ENCODE measurements around the gene LRRC2.
"Not testable (repeated sequence)": the region's sequence is repeated elsewhere in the genome, so short reads cannot be mapped to it uniquely, and the experiment has no call there.

LRRC2 gene

DNA sequence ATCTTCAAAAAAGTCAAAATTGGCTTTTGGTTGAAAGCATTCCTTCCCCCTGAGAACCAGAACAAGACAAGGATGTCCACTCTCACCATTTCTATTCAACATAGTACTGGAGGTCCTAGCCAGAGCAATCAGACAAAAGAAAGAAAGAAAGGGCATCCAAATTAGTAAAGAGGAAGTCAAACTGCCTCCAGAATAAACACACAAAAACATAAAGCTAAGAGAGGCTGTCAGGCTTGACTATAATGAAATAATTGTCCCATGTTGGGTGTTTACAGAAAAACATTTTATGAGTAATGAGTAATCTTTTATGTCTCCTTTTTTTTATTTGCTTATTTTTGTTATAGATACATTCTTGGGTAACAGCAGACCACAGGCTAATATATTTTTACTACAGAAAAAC, 27.9 kb upstream of the LRRC2 start:
- no peaks in the 10 kb centered on the region for H3K9me2 ChIP-seq (replicated peaks; ENCODE audit: low read depth, low read length)
- TF ChIP-seq EZH2phosphoT487 (IDR thresholded peaks at IDR 0.05; ENCODE audit: borderline replicate concordance) = no peak
- H3K79me2 ChIP-seq (ENCODE audit: insufficient read depth, low read length) = no peaks in the 10 kb centered on the region
- H3K27me3 ChIP-seq (ENCODE audit: insufficient read depth, low read length, poor library complexity, severe bottlenecking) = no peaks in the 10 kb centered on the region
- no peaks in the 10 kb centered on the region for H3K36me3 ChIP-seq (ENCODE audit: insufficient read depth, low read length)
- no peak overlapping the region for H2AFZ ChIP-seq (ENCODE audit: low read length)
- no peak overlapping the region for H3K4me2 ChIP-seq (ENCODE audit: low read depth, low read length, poor library complexity, severe bottlenecking)
- no peak overlapping the region for H3K4me3 ChIP-seq (ENCODE audit: low read length, poor library complexity, severe bottlenecking)
- H4K20me1 ChIP-seq (ENCODE audit: insufficient read depth, low read length, poor library complexity, severe bottlenecking) = no peaks in the 10 kb centered on the region
- no peaks in the 10 kb centered on the region for H3K9me3 ChIP-seq (ENCODE audit: insufficient read depth, low read depth, low read length)
- no peak overlapping the region for H3K9ac ChIP-seq (ENCODE audit: low read depth, low read length, poor library complexity, severe bottlenecking)
- H3F3A ChIP-seq (ENCODE audit: low read depth) = no peaks in the 10 kb centered on the region
- no peaks in the 10 kb centered on the region for H3K4me1 ChIP-seq (ENCODE audit: insufficient read depth, low read length, poor library complexity, severe bottlenecking)

DNA sequence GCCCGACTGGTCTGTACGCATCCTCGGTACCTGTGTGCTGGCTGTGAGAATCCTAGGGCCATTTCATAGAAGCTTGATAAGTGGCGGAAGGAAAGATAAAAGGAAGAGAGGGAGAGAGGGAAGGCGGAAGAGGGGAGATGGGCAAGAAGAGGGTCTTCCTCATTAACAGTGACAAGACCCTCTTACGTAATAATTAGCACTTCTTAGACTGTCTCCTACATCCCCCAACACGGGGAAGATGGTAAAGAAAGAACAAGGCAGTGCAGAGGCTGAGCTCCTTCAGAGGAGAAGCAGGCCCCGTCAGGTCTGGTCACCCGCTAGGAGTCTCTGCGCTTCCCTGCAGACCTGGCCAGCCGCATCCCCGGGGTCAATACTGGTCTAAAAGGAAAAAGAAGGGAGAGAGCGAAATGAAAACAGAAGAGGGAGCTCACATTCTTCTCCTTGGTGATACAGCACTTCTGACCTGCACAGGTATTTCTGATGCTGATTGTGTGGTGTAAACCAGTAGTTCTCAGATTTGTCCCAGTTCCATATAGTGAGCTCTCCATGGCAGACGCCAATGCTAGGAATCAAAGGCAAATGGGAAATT, 27.3 kb upstream of the LRRC2 start:
- H3K9me2 ChIP-seq (replicated peaks; ENCODE audit: low read depth, low read length) = no peaks in the 10 kb centered on the region
- no peaks in the 10 kb centered on the region for H4K20me1 ChIP-seq (ENCODE audit: insufficient read depth, low read length, poor library complexity, severe bottlenecking)
- H3K9ac ChIP-seq (ENCODE audit: low read depth, low read length, poor library complexity, severe bottlenecking) = no peak overlapping the region
- no peaks in the 10 kb centered on the region for H3K79me2 ChIP-seq (ENCODE audit: insufficient read depth, low read length)
- no peak overlapping the region for H3K4me2 ChIP-seq (ENCODE audit: low read depth, low read length, poor library complexity, severe bottlenecking)
- no peak overlapping the region for H3K4me3 ChIP-seq (ENCODE audit: low read length, poor library complexity, severe bottlenecking)
- H2AFZ ChIP-seq (ENCODE audit: low read length) = no peak overlapping the region
- no peaks in the 10 kb centered on the region for H3K9me3 ChIP-seq (ENCODE audit: insufficient read depth, low read depth, low read length)
- TF ChIP-seq, protein P1, sequence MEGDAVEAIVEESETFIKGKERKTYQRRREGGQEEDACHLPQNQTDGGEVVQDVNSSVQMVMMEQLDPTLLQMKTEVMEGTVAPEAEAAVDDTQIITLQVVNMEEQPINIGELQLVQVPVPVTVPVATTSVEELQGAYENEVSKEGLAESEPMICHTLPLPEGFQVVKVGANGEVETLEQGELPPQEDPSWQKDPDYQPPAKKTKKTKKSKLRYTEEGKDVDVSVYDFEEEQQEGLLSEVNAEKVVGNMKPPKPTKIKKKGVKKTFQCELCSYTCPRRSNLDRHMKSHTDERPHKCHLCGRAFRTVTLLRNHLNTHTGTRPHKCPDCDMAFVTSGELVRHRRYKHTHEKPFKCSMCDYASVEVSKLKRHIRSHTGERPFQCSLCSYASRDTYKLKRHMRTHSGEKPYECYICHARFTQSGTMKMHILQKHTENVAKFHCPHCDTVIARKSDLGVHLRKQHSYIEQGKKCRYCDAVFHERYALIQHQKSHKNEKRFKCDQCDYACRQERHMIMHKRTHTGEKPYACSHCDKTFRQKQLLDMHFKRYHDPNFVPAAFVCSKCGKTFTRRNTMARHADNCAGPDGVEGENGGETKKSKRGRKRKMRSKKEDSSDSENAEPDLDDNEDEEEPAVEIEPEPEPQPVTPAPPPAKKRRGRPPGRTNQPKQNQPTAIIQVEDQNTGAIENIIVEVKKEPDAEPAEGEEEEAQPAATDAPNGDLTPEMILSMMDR (conservative IDR thresholded peaks at IDR 0.05; ENCODE audit: low read length) = no peak
- TF ChIP-seq EZH2phosphoT487 (IDR thresholded peaks at IDR 0.05; ENCODE audit: borderline replicate concordance) = no peak
- no peaks in the 10 kb centered on the region for H3K36me3 ChIP-seq (ENCODE audit: insufficient read depth, low read length)
- H3F3A ChIP-seq (ENCODE audit: low read depth) = no peaks in the 10 kb centered on the region
- no peaks in the 10 kb centered on the region for H3K27me3 ChIP-seq (ENCODE audit: insufficient read depth, low read length, poor library complexity, severe bottlenecking)
- H3K4me1 ChIP-seq (ENCODE audit: insufficient read depth, low read length, poor library complexity, severe bottlenecking) = no peaks in the 10 kb centered on the region

DNA sequence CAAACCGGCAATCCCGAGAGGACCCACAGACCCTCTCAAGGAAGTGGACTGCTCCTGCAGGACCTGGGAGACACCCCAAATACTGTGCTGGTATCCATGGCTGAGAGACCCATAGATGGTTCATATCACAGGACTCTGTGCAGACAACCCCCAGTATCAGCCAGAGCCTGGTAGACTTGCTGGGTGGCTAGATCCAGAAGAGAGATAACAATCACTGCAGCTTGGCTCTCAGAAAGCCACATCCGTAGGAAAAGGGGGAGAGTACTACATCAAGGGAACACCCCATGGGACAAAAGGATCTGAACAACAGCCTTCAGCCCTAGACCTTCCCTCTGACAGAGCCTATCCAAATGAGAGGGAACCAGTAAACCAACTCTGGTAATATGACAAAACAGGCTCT, 21.2 kb upstream of the LRRC2 start:
- not testable (repeated sequence) for H3K27me3 ChIP-seq (ENCODE audit: insufficient read depth, low read length, poor library complexity, severe bottlenecking); H3K9me2 ChIP-seq (replicated peaks; ENCODE audit: low read depth, low read length); H3K4me2 ChIP-seq (ENCODE audit: low read depth, low read length, poor library complexity, severe bottlenecking); H3K79me2 ChIP-seq (ENCODE audit: insufficient read depth, low read length); H3K9me3 ChIP-seq (ENCODE audit: insufficient read depth, low read depth, low read length); H3K4me1 ChIP-seq (ENCODE audit: insufficient read depth, low read length, poor library complexity, severe bottlenecking); H2AFZ ChIP-seq (ENCODE audit: low read length); H3K36me3 ChIP-seq (ENCODE audit: insufficient read depth, low read length); H4K20me1 ChIP-seq (ENCODE audit: insufficient read depth, low read length, poor library complexity, severe bottlenecking); H3K4me3 ChIP-seq (ENCODE audit: low read length, poor library complexity, severe bottlenecking); H3F3A ChIP-seq (ENCODE audit: low read depth); H3K9ac ChIP-seq (ENCODE audit: low read depth, low read length, poor library complexity, severe bottlenecking)

DNA sequence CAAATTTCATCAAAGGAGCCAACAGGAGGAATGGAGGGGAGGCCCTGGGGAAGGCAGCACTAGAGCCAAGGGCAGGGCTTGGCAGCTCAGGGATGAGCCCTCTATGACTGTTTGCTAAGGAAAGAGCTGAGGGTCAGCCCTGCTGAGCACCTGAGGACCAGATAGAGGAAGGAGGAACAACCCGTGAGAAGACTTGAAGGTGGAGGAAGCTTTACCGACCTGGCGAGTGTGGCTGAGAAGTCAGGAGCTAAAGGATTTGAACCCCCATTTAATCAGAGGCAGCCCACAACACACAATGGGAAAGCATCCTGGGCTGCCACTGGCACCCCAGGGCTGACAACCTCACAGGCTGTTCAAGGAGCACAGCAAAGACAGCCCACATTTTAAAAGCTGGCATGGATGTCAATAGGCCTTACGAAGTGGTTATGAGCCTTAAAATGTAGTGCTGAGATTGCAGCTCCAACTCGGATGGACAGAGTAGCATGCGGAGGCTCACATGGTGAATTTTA, 20.7 kb upstream of the LRRC2 start:
- H3K79me2 ChIP-seq (ENCODE audit: insufficient read depth, low read length) = no peaks in the 10 kb centered on the region
- no peaks in the 10 kb centered on the region for H3K36me3 ChIP-seq (ENCODE audit: insufficient read depth, low read length)
- no peak overlapping the region for H2AFZ ChIP-seq (ENCODE audit: low read length)
- no peak overlapping the region for H3K4me2 ChIP-seq (ENCODE audit: low read depth, low read length, poor library complexity, severe bottlenecking)
- TF ChIP-seq EZH2phosphoT487 (IDR thresholded peaks at IDR 0.05; ENCODE audit: borderline replicate concordance) = no peak
- TF ChIP-seq, protein P1 (conservative IDR thresholded peaks at IDR 0.05; ENCODE audit: low read length) = no peak
- no peak overlapping the region for H3K9ac ChIP-seq (ENCODE audit: low read depth, low read length, poor library complexity, severe bottlenecking)
- peaks cover 4% of the 10 kb centered on the region for H3K4me1 ChIP-seq (ENCODE audit: insufficient read depth, low read length, poor library complexity, severe bottlenecking)
- no peaks in the 10 kb centered on the region for H3K27me3 ChIP-seq (ENCODE audit: insufficient read depth, low read length, poor library complexity, severe bottlenecking)
- H4K20me1 ChIP-seq (ENCODE audit: insufficient read depth, low read length, poor library complexity, severe bottlenecking) = no peaks in the 10 kb centered on the region
- H3F3A ChIP-seq (ENCODE audit: low read depth) = no peaks in the 10 kb centered on the region
- no peaks in the 10 kb centered on the region for H3K9me2 ChIP-seq (replicated peaks; ENCODE audit: low read depth, low read length)
- no peak overlapping the region for H3K4me3 ChIP-seq (ENCODE audit: low read length, poor library complexity, severe bottlenecking)
- no peaks in the 10 kb centered on the region for H3K9me3 ChIP-seq (ENCODE audit: insufficient read depth, low read depth, low read length)
